Stimulated activated CD4-positive, alpha-beta T cell treated with anti-CD3 and anti-CD28 coated beads, Interleukin-2, amount 100 ng/mL, for 4 hours (primary cell): Measurements from ENCODE around the gene PIEZO2.

Source experiments
- DNase-seq: peaks from one replicate; pipeline ENCODE4 v3.0.0-alpha.2; 2020; ENCODE audit warnings: low read depth

Gene PIEZO2

GRCh38 chr18:11113046-11113548, 36.3 kb downstream of the PIEZO2 start:
- no peak for DNase-seq

- DNase-seq = no peak
Observed at GRCh38 chr18:11112286-11112685, 37.1 kb downstream of the PIEZO2 start.

GRCh38 chr18:11110509-11110908, 38.9 kb downstream of the PIEZO2 start:
- no peak for DNase-seq

GRCh38 chr18:11108947-11109346, 40.4 kb downstream of the PIEZO2 start:
- DNase-seq = no peak

GRCh38 chr18:11106894-11107293, 42.5 kb downstream of the PIEZO2 start:
- no peak for DNase-seq

- DNase-seq = no peak
Observed at GRCh38 chr18:11105463-11105862, 43.9 kb downstream of the PIEZO2 start.

GRCh38 chr18:11104307-11104706, 45.1 kb downstream of the PIEZO2 start:
- no peak for DNase-seq

GRCh38 chr18:11096839-11097750, 52.3 kb downstream of the PIEZO2 start:
- no peak for DNase-seq

- DNase-seq = no peak
Observed at GRCh38 chr18:11096411-11096810, 53.0 kb downstream of the PIEZO2 start.

GRCh38 chr18:11095674-11096293, 53.6 kb downstream of the PIEZO2 start:
- DNase-seq = no peak

GRCh38 chr18:11095211-11095610, 54.2 kb downstream of the PIEZO2 start:
- DNase-seq = no peak

- no peak for DNase-seq
Observed at GRCh38 chr18:11091746-11092145, 57.6 kb downstream of the PIEZO2 start.

GRCh38 chr18:11089931-11090715, 59.2 kb downstream of the PIEZO2 start:
- DNase-seq = no peak

- DNase-seq = no peak
Observed at GRCh38 chr18:11081009-11081532, 68.3 kb downstream of the PIEZO2 start.

GRCh38 chr18:11078491-11078890, 70.9 kb downstream of the PIEZO2 start:
- no peak for DNase-seq

- no peak for DNase-seq
Observed at GRCh38 chr18:11077548-11078187, 71.7 kb downstream of the PIEZO2 start.

- DNase-seq = no peak
Observed at GRCh38 chr18:11074889-11075288, 74.5 kb downstream of the PIEZO2 start.

- no peak for DNase-seq
Observed at GRCh38 chr18:11073971-11074370, 75.4 kb downstream of the PIEZO2 start.

- no peak for DNase-seq
Observed at GRCh38 chr18:11072632-11073031, 76.7 kb downstream of the PIEZO2 start.

GRCh38 chr18:11071300-11071699, 78.1 kb downstream of the PIEZO2 start:
- DNase-seq = no peak

- DNase-seq = no peak
Observed at GRCh38 chr18:11070593-11070992, 78.8 kb downstream of the PIEZO2 start.

- no peak for DNase-seq
Observed at GRCh38 chr18:11066038-11066437, 83.3 kb downstream of the PIEZO2 start.
